ENCODE measurements around the gene ZBTB46.

Gene ZBTB46

GRCh38 chr20:63740070-63740626, 90.9 kb downstream of the ZBTB46 start:
- Histone ChIP-seq H3K27ac (ENCODE audit: low read depth, low read length) (peak overlapping the region; percentile 65), H3F3A (ENCODE audit: insufficient read depth) (peaks cover 32% of the 10 kb centered on the region), H3K4me2 (ENCODE audit: low read depth, low read length, poor library complexity, severe bottlenecking) (peak overlapping the region; percentile 60), H3K36me3 (ENCODE audit: low read length) (no peaks in the 10 kb centered on the region), H3K9ac (ENCODE audit: low read length) (peak overlapping the region; percentile 59), H3K4me3 (ENCODE audit: insufficient read depth, low read length, poor library complexity, severe bottlenecking) (peak overlapping the region; percentile 50), H3K27me3 (ENCODE audit: low read length) (no peaks in the 10 kb centered on the region), H4K20me1 (ENCODE audit: low read depth, low read length) (no peaks in the 10 kb centered on the region), H2AFZ (ENCODE audit: low read depth, low read length, severe bottlenecking) (no peak overlapping the region), H3K79me2 (ENCODE audit: insufficient read depth, low read length) (no peaks in the 10 kb centered on the region), H3K9me2 (replicated peaks; ENCODE audit: insufficient read depth, low read length) (no peaks in the 10 kb centered on the region), H3K9me3 (ENCODE audit: insufficient read depth, low read length) (no peaks in the 10 kb centered on the region)
- TF ChIP-seq EZH2phosphoT487 (conservative IDR thresholded peaks at IDR 0.05; ENCODE audit: low read length) = no peak
- no peak for TF ChIP-seq CTCF (IDR thresholded peaks at IDR 0.05; ENCODE audit: insufficient read depth, low read length, poor library complexity, severe bottlenecking)

GRCh38 chr20:63739130-63740069, 91.7 kb downstream of the ZBTB46 start, which contains the start of gene SLC2A4RG:
SLC2A4RG (plus strand) TSS chr20:63739776; CDS start chr20:63739913, 137 bp downstream.
- H3F3A ChIP-seq (ENCODE audit: insufficient read depth) = peaks cover 28% of the 10 kb centered on the region
- no peaks in the 10 kb centered on the region for H3K9me3 ChIP-seq (ENCODE audit: insufficient read depth, low read length)
- H3K27ac ChIP-seq (ENCODE audit: low read depth, low read length) = peak within 1 kb of the TSS; percentile 87
- no peak for TF ChIP-seq EZH2phosphoT487 (conservative IDR thresholded peaks at IDR 0.05; ENCODE audit: low read length)
- TF ChIP-seq CTCF (IDR thresholded peaks at IDR 0.05; ENCODE audit: insufficient read depth, low read length, poor library complexity, severe bottlenecking) = no peak
- H3K27me3 ChIP-seq (ENCODE audit: low read length) = no peaks in the 10 kb centered on the region
- H3K4me2 ChIP-seq (ENCODE audit: low read depth, low read length, poor library complexity, severe bottlenecking) = peak within 1 kb of the TSS; percentile 89
- no peaks in the 10 kb centered on the region for H3K79me2 ChIP-seq (ENCODE audit: insufficient read depth, low read length)
- H3K36me3 ChIP-seq (ENCODE audit: low read length) = no peaks in the 10 kb centered on the region
- peak within 1 kb of the TSS; percentile 77 for H3K9ac ChIP-seq (ENCODE audit: low read length)
- peak within 1 kb of the TSS; percentile 55 for H3K4me3 ChIP-seq (ENCODE audit: insufficient read depth, low read length, poor library complexity, severe bottlenecking)
- H4K20me1 ChIP-seq (ENCODE audit: low read depth, low read length) = no peaks in the 10 kb centered on the region
- no peaks in the 10 kb centered on the region for H3K9me2 ChIP-seq (replicated peaks; ENCODE audit: insufficient read depth, low read length)
- no peak within 1 kb of the TSS for H2AFZ ChIP-seq (ENCODE audit: low read depth, low read length, severe bottlenecking)

- H3K9ac ChIP-seq (ENCODE audit: low read length) = peak overlapping the region; percentile 77
- no peaks in the 10 kb centered on the region for H3K79me2 ChIP-seq (ENCODE audit: insufficient read depth, low read length)
- no peaks in the 10 kb centered on the region for H4K20me1 ChIP-seq (ENCODE audit: low read depth, low read length)
- peaks cover 24% of the 10 kb centered on the region for H3F3A ChIP-seq (ENCODE audit: insufficient read depth)
- no peaks in the 10 kb centered on the region for H3K27me3 ChIP-seq (ENCODE audit: low read length)
- H3K4me2 ChIP-seq (ENCODE audit: low read depth, low read length, poor library complexity, severe bottlenecking) = peak overlapping the region; percentile 89
- peak overlapping the region; percentile 55 for H3K4me3 ChIP-seq (ENCODE audit: insufficient read depth, low read length, poor library complexity, severe bottlenecking)
- TF ChIP-seq CTCF (IDR thresholded peaks at IDR 0.05; ENCODE audit: insufficient read depth, low read length, poor library complexity, severe bottlenecking) (no peak), EZH2phosphoT487 (conservative IDR thresholded peaks at IDR 0.05; ENCODE audit: low read length) (no peak)
- no peaks in the 10 kb centered on the region for H3K36me3 ChIP-seq (ENCODE audit: low read length)
- no peak overlapping the region for H2AFZ ChIP-seq (ENCODE audit: low read depth, low read length, severe bottlenecking)
- peak overlapping the region; percentile 87 for H3K27ac ChIP-seq (ENCODE audit: low read depth, low read length)
- no peaks in the 10 kb centered on the region for H3K9me3 ChIP-seq (ENCODE audit: insufficient read depth, low read length)
- no peaks in the 10 kb centered on the region for H3K9me2 ChIP-seq (replicated peaks; ENCODE audit: insufficient read depth, low read length)
These were observed 92.4 kb downstream of the ZBTB46 start for GRCh38 chr20:63738687-63739129.

Measured in SU-DHL-6 (cell line).